ENCODE measurements around the gene PCDHA6. TPM values are rescaled to one million over a fixed set of nuclear protein-coding genes. Genes with fewer than 3 reads are reported as not detected.
"Not testable (repeated sequence)": the region's sequence is repeated elsewhere in the genome, so short reads cannot be mapped to it uniquely, and the experiment has no call there.

The PCDHA6 gene
- total RNA-seq, 1 experiment from 2014 or later, result not detected

GRCh38 chr5:140857177-140857986, 29.6 kb downstream of the PCDHA6 start:
- DNase-seq (ENCODE audit: low spot score), result no peak

DNA sequence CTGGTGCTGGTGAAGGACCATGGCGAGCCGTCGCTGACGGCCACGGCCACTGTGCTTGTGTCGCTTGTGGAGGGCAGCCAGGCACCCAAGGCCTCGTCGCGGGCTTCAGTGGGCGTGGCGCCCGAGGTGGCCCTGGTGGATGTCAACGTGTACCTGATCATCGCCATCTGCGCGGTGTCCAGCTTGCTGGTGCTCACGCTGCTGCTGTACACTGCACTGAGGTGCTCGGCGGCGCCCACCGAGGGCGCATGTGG, 30.2 kb downstream of the PCDHA6 start:
- DNase-seq (ENCODE audit: low spot score), result no peak

DNA sequence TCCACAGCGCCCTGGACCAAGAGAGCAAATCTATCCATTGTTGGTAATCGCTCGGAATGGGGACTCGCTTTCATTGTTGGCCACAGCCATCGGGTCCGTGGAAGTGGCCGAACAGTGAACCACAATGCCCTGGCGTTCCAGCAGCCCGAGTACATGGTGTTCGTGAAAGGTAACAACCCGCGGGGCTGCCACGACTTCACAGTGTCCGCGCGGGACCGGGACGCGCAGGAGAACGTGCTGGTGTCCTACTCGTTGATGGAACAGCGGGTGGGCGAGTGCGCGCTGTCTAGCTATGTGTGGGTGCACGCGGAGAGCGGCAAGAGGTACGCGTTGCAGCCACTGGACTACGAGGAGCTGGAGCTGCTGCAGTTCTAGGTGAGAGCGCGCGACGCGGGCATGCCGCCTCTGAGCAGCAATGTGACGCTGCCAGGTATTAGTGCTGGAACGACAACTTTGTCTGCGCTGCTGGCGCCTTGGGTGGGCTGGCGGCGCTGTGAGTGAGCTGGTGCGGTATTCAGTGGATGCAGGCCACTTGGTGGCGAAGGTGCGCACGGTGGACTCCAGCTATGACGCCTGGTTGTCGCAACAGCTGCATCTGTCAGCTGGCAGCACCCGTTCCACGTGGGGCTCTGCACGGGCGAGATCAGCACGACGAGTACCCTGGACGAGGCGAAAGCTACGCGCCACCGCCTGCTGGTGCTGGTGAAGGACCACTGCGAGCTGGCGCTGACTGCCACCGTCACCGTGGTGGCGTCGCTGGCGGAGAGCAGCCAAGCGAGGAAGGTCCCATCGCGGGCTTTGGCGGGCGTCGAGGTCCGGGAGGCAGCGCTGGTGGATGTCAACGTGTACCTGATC, 34.9 kb downstream of the PCDHA6 start:
- no peak for DNase-seq (ENCODE audit: low spot score)

DNA sequence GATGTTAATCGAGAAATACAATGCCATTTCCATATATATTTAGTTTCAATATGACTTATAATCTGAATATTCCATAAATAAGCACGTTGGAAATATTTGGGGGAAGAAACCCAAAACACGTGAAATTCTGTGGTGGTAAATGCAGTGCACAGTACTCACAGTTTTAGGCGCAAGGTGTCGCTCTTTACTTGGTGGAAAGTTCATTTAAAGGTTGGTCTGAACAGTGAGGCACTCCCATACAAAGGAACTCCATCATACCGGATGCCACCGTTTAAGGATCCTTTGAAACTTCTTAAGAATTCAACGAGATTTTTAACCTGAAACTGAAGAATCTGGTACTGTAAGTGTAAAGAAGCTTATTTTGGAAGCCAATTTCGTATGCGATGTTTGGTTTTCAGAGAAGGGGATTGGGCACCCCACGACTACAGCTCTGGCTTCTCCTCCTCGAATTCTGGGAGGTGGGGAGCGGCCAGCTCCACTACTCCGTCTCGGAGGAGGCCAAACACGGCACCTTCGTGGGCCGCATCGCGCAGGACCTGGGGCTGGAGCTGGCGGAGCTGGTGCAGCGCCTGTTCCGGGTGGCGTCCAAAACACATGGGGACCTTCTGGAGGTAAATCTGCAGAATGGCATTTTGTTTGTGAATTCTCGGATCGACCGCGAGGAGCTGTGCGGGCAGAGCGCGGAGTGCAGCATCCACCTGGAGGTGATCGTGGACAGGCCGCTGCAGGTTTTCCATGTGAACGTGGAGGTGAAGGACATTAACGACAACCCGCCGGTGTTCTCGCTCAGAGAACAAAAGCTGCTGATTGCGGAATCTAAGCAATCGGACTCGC, 41.2 kb downstream of the PCDHA6 start, which contains the start of gene PCDHA11:
PCDHA11 (plus strand) TSS at position 237 of the 834 bp plus-strand sequence; CDS start at position 384, 147 bp downstream.
- peak; percentile 9 for DNase-seq (ENCODE audit: low spot score)

- DNase-seq (ENCODE audit: low spot score), result no peak
Measured at GRCh38 chr5:140869555-140869886, 41.8 kb downstream of the PCDHA6 start.

GRCh38 chr5:140870221-140871201, 42.8 kb downstream of the PCDHA6 start:
- DNase-seq (ENCODE audit: low spot score), result no peak

- DNase-seq (ENCODE audit: low spot score), result no peak
Measured at GRCh38 chr5:140875085-140876065, 47.6 kb downstream of the PCDHA6 start, which contains the start of gene PCDHA12. Gene PCDHA12 (plus strand): TSS chr5:140875308. CDS start chr5:140875473, 165 bp downstream.

- not testable (repeated sequence) for DNase-seq (ENCODE audit: low spot score)
Measured at GRCh38 chr5:140876541-140877261, 48.9 kb downstream of the PCDHA6 start.

DNA sequence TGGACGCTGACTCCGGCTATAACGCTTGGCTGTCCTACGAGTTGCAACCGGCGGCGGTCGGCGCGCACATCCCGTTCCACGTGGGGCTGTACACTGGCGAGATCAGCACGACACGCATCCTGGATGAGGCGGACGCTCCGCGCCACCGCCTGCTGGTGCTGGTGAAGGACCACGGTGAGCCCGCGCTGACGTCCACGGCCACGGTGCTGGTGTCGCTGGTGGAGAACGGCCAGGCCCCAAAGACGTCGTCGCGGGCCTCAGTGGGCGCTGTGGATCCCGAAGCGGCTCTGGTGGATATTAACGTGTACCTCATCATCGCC, 49.5 kb downstream of the PCDHA6 start:
- DNase-seq (ENCODE audit: low spot score), result no peak

Other genes starting within 250 kb of the PCDHA6 start
- 8.0 and 12.2 TPM in 2 replicates for gene CD14, start 194.8 kb upstream of the PCDHA6 start, total RNA-seq (2014; rRNA removed; shearing (Covaris generic))
- gene TMCO6, start 188.5 kb upstream of the PCDHA6 start, total RNA-seq (2014; rRNA removed; shearing (Covaris generic)), result 39.5 and 52.2 TPM in 2 replicates
- gene NDUFA2, start 180.3 kb upstream of the PCDHA6 start, total RNA-seq (2014; rRNA removed; shearing (Covaris generic)), result 112 and 134 TPM in 2 replicates
- 48.3 and 62.7 TPM in 2 replicates for gene IK, start 180.1 kb upstream of the PCDHA6 start, total RNA-seq (2014; rRNA removed; shearing (Covaris generic))
- 39.1 and 45.8 TPM in 2 replicates for gene WDR55, start 163.1 kb upstream of the PCDHA6 start, total RNA-seq (2014; rRNA removed; shearing (Covaris generic))
- gene DND1, start 154.4 kb upstream of the PCDHA6 start, total RNA-seq (2014; rRNA removed; shearing (Covaris generic)), result 2.7 and 2.9 TPM in 2 replicates
- gene HARS1, start 136.6 kb upstream of the PCDHA6 start, total RNA-seq (2014; rRNA removed; shearing (Covaris generic)), result 70.2 and 70.8 TPM in 2 replicates
- gene HARS2, start 136.5 kb upstream of the PCDHA6 start, total RNA-seq (2014; rRNA removed; shearing (Covaris generic)), result 20.4 and 24.0 TPM in 2 replicates
- gene ZMAT2, start 127.5 kb upstream of the PCDHA6 start, total RNA-seq (2014; rRNA removed; shearing (Covaris generic)), result 26.8 and 29.3 TPM in 2 replicates
- not detected in 2 replicates for gene PCDHA1, start 41.8 kb upstream of the PCDHA6 start, total RNA-seq (2014; rRNA removed; shearing (Covaris generic))
- 0.05 TPM in 1 of 2 replicates, not detected in the other for gene PCDHA2, start 33.1 kb upstream of the PCDHA6 start, total RNA-seq (2014; rRNA removed; shearing (Covaris generic))
- gene PCDHA3, start 26.9 kb upstream of the PCDHA6 start, total RNA-seq (2014; rRNA removed; shearing (Covaris generic)), result not detected in 2 replicates
- gene PCDHA4, start 20.9 kb upstream of the PCDHA6 start, total RNA-seq (2014; rRNA removed; shearing (Covaris generic)), result not detected in 2 replicates
- gene PCDHA5, start 6.3 kb upstream of the PCDHA6 start, total RNA-seq (2014; rRNA removed; shearing (Covaris generic)), result not detected in 2 replicates
- not detected in 2 replicates for gene PCDHA7, start 6.3 kb downstream of the PCDHA6 start, total RNA-seq (2014; rRNA removed; shearing (Covaris generic))
- gene PCDHA8, start 13.2 kb downstream of the PCDHA6 start, total RNA-seq (2014; rRNA removed; shearing (Covaris generic)), result not detected in 2 replicates
- not detected in 2 replicates for gene PCDHA9, start 20.4 kb downstream of the PCDHA6 start, total RNA-seq (2014; rRNA removed; shearing (Covaris generic))
- gene PCDHA10, start 27.9 kb downstream of the PCDHA6 start, total RNA-seq (2014; rRNA removed; shearing (Covaris generic)), result 0.25 TPM in 1 of 2 replicates, not detected in the other
- not detected in 2 replicates for gene PCDHA11, start 41.0 kb downstream of the PCDHA6 start, total RNA-seq (2014; rRNA removed; shearing (Covaris generic))
- gene PCDHA12, start 47.3 kb downstream of the PCDHA6 start, total RNA-seq (2014; rRNA removed; shearing (Covaris generic)), result 0.13 TPM in 1 of 2 replicates, not detected in the other
- gene PCDHA13, start 54.2 kb downstream of the PCDHA6 start, total RNA-seq (2014; rRNA removed; shearing (Covaris generic)), result not detected in 2 replicates
- gene PCDHAC1, start 98.3 kb downstream of the PCDHA6 start, total RNA-seq (2014; rRNA removed; shearing (Covaris generic)), result not detected in 2 replicates
- gene PCDHAC2, start 138.5 kb downstream of the PCDHA6 start, total RNA-seq (2014; rRNA removed; shearing (Covaris generic)), result 0.03 and 0.10 TPM in 2 replicates
- not detected in 2 replicates for gene PCDHB1, start 223.4 kb downstream of the PCDHA6 start, total RNA-seq (2014; rRNA removed; shearing (Covaris generic))